ENCODE measurements around the gene IL1RN. TPM values are rescaled to one million over a fixed set of nuclear protein-coding genes. Genes with fewer than 3 reads are reported as not detected.

IL1RN gene
- total and polyA plus RNA-seq, 10 of the 15 experiments (the other 5 are each of a cell fraction or from before 2014, with no cell fraction given): 0.04 TPM; not detected in 7

DNA sequence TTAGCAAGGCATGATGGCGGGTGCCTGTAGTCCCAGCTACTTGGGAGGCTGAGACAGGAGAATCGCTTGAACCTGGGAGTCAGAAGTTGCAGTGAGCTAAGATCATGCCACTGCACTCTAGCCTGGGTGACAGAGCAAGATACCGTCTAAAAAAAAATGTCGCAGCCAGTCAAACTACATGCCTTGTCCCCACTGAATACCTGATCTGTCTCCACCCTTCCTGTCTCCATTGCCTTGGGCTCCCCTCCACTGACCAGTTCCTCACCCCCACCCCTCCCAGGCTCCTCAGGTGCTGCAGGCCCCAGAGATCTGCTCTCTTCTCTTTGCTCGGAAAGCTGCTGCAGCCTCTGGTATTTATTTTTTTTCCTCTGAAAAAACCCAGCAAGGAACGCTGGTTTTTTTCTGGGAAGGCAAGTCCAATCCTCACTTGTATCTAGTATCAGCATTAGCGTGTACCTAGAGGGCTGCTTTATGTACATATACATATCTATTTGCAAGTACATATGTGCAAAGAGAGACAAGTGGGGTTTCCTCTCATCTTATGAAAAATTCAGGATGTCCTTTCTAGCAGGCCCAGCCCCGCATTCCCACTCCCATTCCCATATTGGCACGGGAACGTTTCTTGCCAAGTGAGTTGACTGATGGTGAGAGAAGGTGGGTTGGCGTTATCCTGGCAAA, 50.8 kb downstream of the IL1RN start:
- in situ Hi-C loops (cut with MboI): no loop called here
- no TSS peak for BruUV-seq (replicated peaks)
- Histone ChIP-seq H3K79me2 (ENCODE audit: control insufficient read depth, insufficient read depth, low read length) (peaks cover 89% of the 10 kb centered on the region), H3K9ac (ENCODE audit: control insufficient read depth, insufficient read depth, low read length) (no peak overlapping the region), H3K4me1 (ENCODE audit: control insufficient read depth, insufficient read depth, low read length) (peaks cover 35% of the 10 kb centered on the region), H3K36me3 (ENCODE audit: control insufficient read depth in 2 of 2, insufficient read depth in 2 of 2, low read length in 1 of 2) (peaks cover 14 to 17% of the 10 kb centered on the region in 2 experiments), H3K4me2 (ENCODE audit: control insufficient read depth, insufficient read depth) (peak overlapping the region; percentile 70), H3K9me3 (replicated peaks; ENCODE audit: control insufficient read depth, insufficient read depth, low read length) (no peaks in the 10 kb centered on the region), H2AFZ (ENCODE audit: control insufficient read depth, low read depth, low read length) (no peak overlapping the region), H4K20me1 (ENCODE audit: control insufficient read depth, insufficient read depth) (peaks cover 25% of the 10 kb centered on the region), H3K27me3 (replicated peaks in 1 of 2; ENCODE audit: control insufficient read depth in 2 of 2, insufficient read depth in 2 of 2, low read length in 1 of 2) (no peaks in the 10 kb centered on the region), H3K27ac (ENCODE audit: control insufficient read depth, insufficient read depth) (no peak overlapping the region), H3K4me3 (peak overlapping the region; percentile 95)
- 94% methylated on average over 11 of the region's 11 CpGs for WGBS (ENCODE audit: insufficient coverage, insufficient replicate concordance, low lambda C conversion rate, missing lambda C conversion rate)
- FAIRE-seq (no peak), DNase-seq (ENCODE audit: low read depth, low spot score) (no peak), ATAC-seq (no peak)
- ChIA-PET POLR2A (no interaction called here), RAD21 (ENCODE audit: unreplicated experiment) (interaction anchor here (1.6 kb wide), 1 partner anchor 40 kb away, joined by 4 read pairs; no protein-coding TSS in a partner anchor), CTCF (interaction anchor here (13.8 kb wide), 1 partner anchor 41 kb away, joined by 195 read pairs; no protein-coding TSS in a partner anchor), SMC1A (ENCODE audit: uncharacterized antibody, unreplicated experiment) (no interaction called here)
- TF ChIP-seq IRF4 (IDR thresholded peaks at IDR 0.05; ENCODE audit: low read depth, low read length) (no peak), JUNB (IDR thresholded peaks at IDR 0.05) (no peak), RCOR1 (conservative IDR thresholded peaks at IDR 0.05; ENCODE audit: low read depth, low read length) (no peak), TBL1XR1 (IDR thresholded peaks at IDR 0.05; ENCODE audit: low read depth, low read length) (no peak), PAX8 (IDR thresholded peaks at IDR 0.05) (no peak), HCFC1 (IDR thresholded peaks at IDR 0.05; ENCODE audit: low read length) (no peak), ZNF274 (IDR thresholded peaks at IDR 0.05; ENCODE audit: insufficient read depth, insufficient read length) (no peak), EED (IDR thresholded peaks at IDR 0.05; ENCODE audit: low read depth) (no peak), ZZZ3 (IDR thresholded peaks at IDR 0.05; ENCODE audit: control insufficient read depth, insufficient read length, low read depth) (no peak)
- TF ChIP-seq, protein P1, sequence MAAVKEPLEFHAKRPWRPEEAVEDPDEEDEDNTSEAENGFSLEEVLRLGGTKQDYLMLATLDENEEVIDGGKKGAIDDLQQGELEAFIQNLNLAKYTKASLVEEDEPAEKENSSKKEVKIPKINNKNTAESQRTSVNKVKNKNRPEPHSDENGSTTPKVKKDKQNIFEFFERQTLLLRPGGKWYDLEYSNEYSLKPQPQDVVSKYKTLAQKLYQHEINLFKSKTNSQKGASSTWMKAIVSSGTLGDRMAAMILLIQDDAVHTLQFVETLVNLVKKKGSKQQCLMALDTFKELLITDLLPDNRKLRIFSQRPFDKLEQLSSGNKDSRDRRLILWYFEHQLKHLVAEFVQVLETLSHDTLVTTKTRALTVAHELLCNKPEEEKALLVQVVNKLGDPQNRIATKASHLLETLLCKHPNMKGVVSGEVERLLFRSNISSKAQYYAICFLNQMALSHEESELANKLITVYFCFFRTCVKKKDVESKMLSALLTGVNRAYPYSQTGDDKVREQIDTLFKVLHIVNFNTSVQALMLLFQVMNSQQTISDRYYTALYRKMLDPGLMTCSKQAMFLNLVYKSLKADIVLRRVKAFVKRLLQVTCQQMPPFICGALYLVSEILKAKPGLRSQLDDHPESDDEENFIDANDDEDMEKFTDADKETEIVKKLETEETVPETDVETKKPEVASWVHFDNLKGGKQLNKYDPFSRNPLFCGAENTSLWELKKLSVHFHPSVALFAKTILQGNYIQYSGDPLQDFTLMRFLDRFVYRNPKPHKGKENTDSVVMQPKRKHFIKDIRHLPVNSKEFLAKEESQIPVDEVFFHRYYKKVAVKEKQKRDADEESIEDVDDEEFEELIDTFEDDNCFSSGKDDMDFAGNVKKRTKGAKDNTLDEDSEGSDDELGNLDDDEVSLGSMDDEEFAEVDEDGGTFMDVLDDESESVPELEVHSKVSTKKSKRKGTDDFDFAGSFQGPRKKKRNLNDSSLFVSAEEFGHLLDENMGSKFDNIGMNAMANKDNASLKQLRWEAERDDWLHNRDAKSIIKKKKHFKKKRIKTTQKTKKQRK (IDR thresholded peaks at IDR 0.05; ENCODE audit: low read depth, low read length): no peak
- intact Hi-C loops (cut with micrococcal nuclease; ENCODE audit: unreplicated experiment): no loop called here

All from GM12878 (cell line).